ENCODE results near the gene RASSF8.

The RASSF8 gene

GRCh38 chr12:25983625-25984024 lies 25.1 kb downstream of the RASSF8 start:
- H3K9me2 ChIP-seq (replicated peaks; ENCODE audit: low read depth, low read length), result no peaks in the 10 kb centered on the region
- H3K4me3 ChIP-seq (ENCODE audit: low read length, poor library complexity, severe bottlenecking), result no peak overlapping the region
- H3K4me2 ChIP-seq (ENCODE audit: low read depth, low read length, poor library complexity, severe bottlenecking), result no peak overlapping the region
- peaks cover 23% of the 10 kb centered on the region for H3K4me1 ChIP-seq (ENCODE audit: insufficient read depth, low read length, poor library complexity, severe bottlenecking)
- no peak overlapping the region for H3K9ac ChIP-seq (ENCODE audit: low read depth, low read length, poor library complexity, severe bottlenecking)
- TF ChIP-seq CTCF (conservative IDR thresholded peaks at IDR 0.05; ENCODE audit: low read length), result no peak
- no peak for TF ChIP-seq EZH2phosphoT487 (IDR thresholded peaks at IDR 0.05; ENCODE audit: borderline replicate concordance)
- H2AFZ ChIP-seq (ENCODE audit: low read length), result no peak overlapping the region
- H3F3A ChIP-seq (ENCODE audit: low read depth), result no peaks in the 10 kb centered on the region
- H3K79me2 ChIP-seq (ENCODE audit: insufficient read depth, low read length), result peaks cover 8% of the 10 kb centered on the region
- H3K27me3 ChIP-seq (ENCODE audit: insufficient read depth, low read length, poor library complexity, severe bottlenecking), result no peaks in the 10 kb centered on the region
- no peaks in the 10 kb centered on the region for H3K36me3 ChIP-seq (ENCODE audit: insufficient read depth, low read length)
- no peaks in the 10 kb centered on the region for H4K20me1 ChIP-seq (ENCODE audit: insufficient read depth, low read length, poor library complexity, severe bottlenecking)
- H3K9me3 ChIP-seq (ENCODE audit: insufficient read depth, low read depth, low read length), result no peaks in the 10 kb centered on the region

- Histone ChIP-seq H3K4me1 (ENCODE audit: insufficient read depth, low read length, poor library complexity, severe bottlenecking) (peaks cover 25% of the 10 kb centered on the region), H3K9me3 (ENCODE audit: insufficient read depth, low read depth, low read length) (no peaks in the 10 kb centered on the region), H3K9ac (ENCODE audit: low read depth, low read length, poor library complexity, severe bottlenecking) (no peak overlapping the region), H3F3A (ENCODE audit: low read depth) (no peaks in the 10 kb centered on the region), H3K79me2 (ENCODE audit: insufficient read depth, low read length) (peaks cover 8% of the 10 kb centered on the region), H3K27me3 (ENCODE audit: insufficient read depth, low read length, poor library complexity, severe bottlenecking) (no peaks in the 10 kb centered on the region), H3K36me3 (ENCODE audit: insufficient read depth, low read length) (no peaks in the 10 kb centered on the region), H3K9me2 (replicated peaks; ENCODE audit: low read depth, low read length) (no peaks in the 10 kb centered on the region), H4K20me1 (ENCODE audit: insufficient read depth, low read length, poor library complexity, severe bottlenecking) (no peaks in the 10 kb centered on the region), H3K4me2 (ENCODE audit: low read depth, low read length, poor library complexity, severe bottlenecking) (no peak overlapping the region), H2AFZ (ENCODE audit: low read length) (no peak overlapping the region), H3K4me3 (ENCODE audit: low read length, poor library complexity, severe bottlenecking) (no peak overlapping the region)
- no peak for TF ChIP-seq EZH2phosphoT487 (IDR thresholded peaks at IDR 0.05; ENCODE audit: borderline replicate concordance)
- no peak for TF ChIP-seq CTCF (conservative IDR thresholded peaks at IDR 0.05; ENCODE audit: low read length)
Measured at GRCh38 chr12:25984759-25985158, 26.3 kb downstream of the RASSF8 start.

- H4K20me1 ChIP-seq (ENCODE audit: insufficient read depth, low read length, poor library complexity, severe bottlenecking), result no peaks in the 10 kb centered on the region
- no peaks in the 10 kb centered on the region for H3K27me3 ChIP-seq (ENCODE audit: insufficient read depth, low read length, poor library complexity, severe bottlenecking)
- H2AFZ ChIP-seq (ENCODE audit: low read length), result no peak overlapping the region
- H3K4me1 ChIP-seq (ENCODE audit: insufficient read depth, low read length, poor library complexity, severe bottlenecking), result peaks cover 25% of the 10 kb centered on the region
- TF ChIP-seq EZH2phosphoT487 (IDR thresholded peaks at IDR 0.05; ENCODE audit: borderline replicate concordance) (no peak), CTCF (conservative IDR thresholded peaks at IDR 0.05; ENCODE audit: low read length) (no peak)
- no peaks in the 10 kb centered on the region for H3K9me3 ChIP-seq (ENCODE audit: insufficient read depth, low read depth, low read length)
- H3K9me2 ChIP-seq (replicated peaks; ENCODE audit: low read depth, low read length), result no peaks in the 10 kb centered on the region
- H3K4me3 ChIP-seq (ENCODE audit: low read length, poor library complexity, severe bottlenecking), result no peak overlapping the region
- H3K36me3 ChIP-seq (ENCODE audit: insufficient read depth, low read length), result no peaks in the 10 kb centered on the region
- no peaks in the 10 kb centered on the region for H3F3A ChIP-seq (ENCODE audit: low read depth)
- peaks cover 8% of the 10 kb centered on the region for H3K79me2 ChIP-seq (ENCODE audit: insufficient read depth, low read length)
- H3K9ac ChIP-seq (ENCODE audit: low read depth, low read length, poor library complexity, severe bottlenecking), result no peak overlapping the region
- no peak overlapping the region for H3K4me2 ChIP-seq (ENCODE audit: low read depth, low read length, poor library complexity, severe bottlenecking)
Measured at GRCh38 chr12:25985316-25986175, 27.1 kb downstream of the RASSF8 start.

All from Loucy (cell line).